ENCODE data around the gene PLD4. TPM values are rescaled to one million over a fixed set of nuclear protein-coding genes. Genes with fewer than 3 reads are reported as not detected.
"Not testable (repeated sequence)": the region's sequence is repeated elsewhere in the genome, so short reads cannot be mapped to it uniquely, and the experiment has no call there.

The PLD4 gene
- polyA plus RNA-seq, 4 donors = 0.42 to 12.4 (median 1.4) TPM; not detected in 1

- FAIRE-seq = not testable (repeated sequence)
- 72 to 77% (median 73%) methylated on average over 24 to 38 of the region's 38 CpGs for WGBS, 3 donors
Observed at GRCh38 chr14:104904650-104905578, 19.8 kb upstream of the PLD4 start.

GRCh38 chr14:104905579-104905933, 19.1 kb upstream of the PLD4 start:
- H3K4me3 ChIP-seq (ENCODE audit: low read depth in 1 of 3, low read length in 3 of 3); H3K4me1 ChIP-seq (ENCODE audit: control insufficient read depth in 3 of 3, insufficient read depth in 2 of 3, low read depth in 1 of 3, low read length in 2 of 3); H3K27ac ChIP-seq (ENCODE audit: low read depth in 1 of 3, low read length in 2 of 3); H3K36me3 ChIP-seq (ENCODE audit: control insufficient read depth in 3 of 3, insufficient read depth in 2 of 3, low read depth in 1 of 3, low read length in 3 of 3); H3K9me3 ChIP-seq (ENCODE audit: control insufficient read depth in 2 of 2, insufficient read depth in 1 of 2, low read depth in 1 of 2, low read length in 1 of 2); DNase-seq; FAIRE-seq: not testable (repeated sequence)
- 76 to 80% (median 79%) methylated on average over 24 to 28 of the region's 28 CpGs for WGBS, 3 donors
- H3K27me3 ChIP-seq (ENCODE audit: control insufficient read depth in 3 of 3, insufficient read depth in 3 of 3, low read length in 3 of 3) = peaks cover 0 to 10% (median 6%) of the 10 kb centered on the region in 3 donors

More at GRCh38 chr14:104904650-104905578, 19.8 kb upstream of the PLD4 start:
- H3K4me3 ChIP-seq (ENCODE audit: low read depth in 1 of 3, low read length in 3 of 3); H3K9me3 ChIP-seq (ENCODE audit: control insufficient read depth in 2 of 2, insufficient read depth in 1 of 2, low read depth in 1 of 2, low read length in 1 of 2); H3K27ac ChIP-seq (ENCODE audit: low read depth in 1 of 3, low read length in 2 of 3); H3K36me3 ChIP-seq (ENCODE audit: control insufficient read depth in 3 of 3, insufficient read depth in 2 of 3, low read depth in 1 of 3, low read length in 3 of 3); DNase-seq; H3K4me1 ChIP-seq (ENCODE audit: control insufficient read depth in 3 of 3, insufficient read depth in 2 of 3, low read depth in 1 of 3, low read length in 2 of 3): not testable (repeated sequence)
- H3K27me3 ChIP-seq (ENCODE audit: control insufficient read depth in 3 of 3, insufficient read depth in 3 of 3, low read length in 3 of 3) = peaks cover 0 to 10% (median 6%) of the 10 kb centered on the region in 3 donors

- no peak for FAIRE-seq
- peaks cover 0 to 17% of the 10 kb centered on the region in 2 donors for H3K9me3 ChIP-seq (ENCODE audit: control insufficient read depth in 2 of 2, insufficient read depth in 1 of 2, low read depth in 1 of 2, low read length in 1 of 2)
- no peak for DNase-seq
Observed at GRCh38 chr14:104908303-104908702, 16.4 kb upstream of the PLD4 start.

GRCh38 chr14:104912053-104912452, 12.6 kb upstream of the PLD4 start:
- H3K27ac ChIP-seq (ENCODE audit: low read depth in 1 of 3, low read length in 2 of 3) = no peak overlapping the region
- H3K36me3 ChIP-seq (ENCODE audit: control insufficient read depth in 3 of 3, insufficient read depth in 2 of 3, low read depth in 1 of 3, low read length in 3 of 3) = no peaks in the 10 kb centered on the region
- 73 to 87% (median 75%) methylated on average over 3 of the region's 3 CpGs for WGBS, 3 donors
- DNase-seq (no peak), FAIRE-seq (no peak)
- no peaks in the 10 kb centered on the region for H3K4me1 ChIP-seq (ENCODE audit: control insufficient read depth in 3 of 3, insufficient read depth in 2 of 3, low read depth in 1 of 3, low read length in 2 of 3)
- no peak overlapping the region for H3K4me3 ChIP-seq (ENCODE audit: low read depth in 1 of 3, low read length in 3 of 3)
- H3K9me3 ChIP-seq (ENCODE audit: control insufficient read depth in 2 of 2, insufficient read depth in 1 of 2, low read depth in 1 of 2, low read length in 1 of 2) = peaks cover 0 to 11% of the 10 kb centered on the region in 2 donors
- H3K27me3 ChIP-seq (ENCODE audit: control insufficient read depth in 3 of 3, insufficient read depth in 3 of 3, low read length in 3 of 3) = peaks cover 0 to 7% (median 2%) of the 10 kb centered on the region in 3 donors

More at GRCh38 chr14:104908303-104908702, 16.4 kb upstream of the PLD4 start:
- Histone ChIP-seq H3K27ac (ENCODE audit: low read depth in 1 of 3, low read length in 2 of 3) (no peak overlapping the region), H3K4me1 (ENCODE audit: control insufficient read depth in 3 of 3, insufficient read depth in 2 of 3, low read depth in 1 of 3, low read length in 2 of 3) (no peaks in the 10 kb centered on the region), H3K4me3 (ENCODE audit: low read depth in 1 of 3, low read length in 3 of 3) (no peak overlapping the region), H3K27me3 (ENCODE audit: control insufficient read depth in 3 of 3, insufficient read depth in 3 of 3, low read length in 3 of 3) (peaks cover 0 to 10% (median 7%) of the 10 kb centered on the region in 3 donors), H3K36me3 (ENCODE audit: control insufficient read depth in 3 of 3, insufficient read depth in 2 of 3, low read depth in 1 of 3, low read length in 3 of 3) (no peaks in the 10 kb centered on the region)
- 0 to 14% (median 0%) methylated on average over 1 of the region's 1 CpG for WGBS, 3 donors

GRCh38 chr14:104913435-104913834, 11.2 kb upstream of the PLD4 start:
- peaks cover 0 to 7% (median 2%) of the 10 kb centered on the region in 3 donors for H3K27me3 ChIP-seq (ENCODE audit: control insufficient read depth in 3 of 3, insufficient read depth in 3 of 3, low read length in 3 of 3)
- 86 to 87% (median 86%) methylated on average over 7 of the region's 7 CpGs for WGBS, 3 donors

GRCh38 chr14:104917116-104917515, 7.6 kb upstream of the PLD4 start:
- Histone ChIP-seq H3K4me3 (ENCODE audit: low read depth in 1 of 3, low read length in 3 of 3) (no peak overlapping the region), H3K27me3 (ENCODE audit: control insufficient read depth in 3 of 3, insufficient read depth in 3 of 3, low read length in 3 of 3) (peaks cover 0 to 7% (median 2%) of the 10 kb centered on the region in 3 donors), H3K9me3 (ENCODE audit: control insufficient read depth in 2 of 2, insufficient read depth in 1 of 2, low read depth in 1 of 2, low read length in 1 of 2) (peaks cover 0 to 3% of the 10 kb centered on the region in 2 donors), H3K4me1 (ENCODE audit: control insufficient read depth in 3 of 3, insufficient read depth in 2 of 3, low read depth in 1 of 3, low read length in 2 of 3) (no peaks in the 10 kb centered on the region), H3K27ac (ENCODE audit: low read depth in 1 of 3, low read length in 2 of 3) (no peak overlapping the region), H3K36me3 (ENCODE audit: control insufficient read depth in 3 of 3, insufficient read depth in 2 of 3, low read depth in 1 of 3, low read length in 3 of 3) (no peaks in the 10 kb centered on the region)
- no peak for DNase-seq
- 79 to 88% (median 86%) methylated on average over 9 of the region's 9 CpGs for WGBS, 3 donors
- no peak for FAIRE-seq

More at GRCh38 chr14:104913435-104913834, 11.2 kb upstream of the PLD4 start:
- Histone ChIP-seq H3K4me1 (ENCODE audit: control insufficient read depth in 3 of 3, insufficient read depth in 2 of 3, low read depth in 1 of 3, low read length in 2 of 3) (no peaks in the 10 kb centered on the region), H3K27ac (ENCODE audit: low read depth in 1 of 3, low read length in 2 of 3) (no peak overlapping the region), H3K4me3 (ENCODE audit: low read depth in 1 of 3, low read length in 3 of 3) (no peak overlapping the region), H3K9me3 (ENCODE audit: control insufficient read depth in 2 of 2, insufficient read depth in 1 of 2, low read depth in 1 of 2, low read length in 1 of 2) (peaks cover 0 to 9% of the 10 kb centered on the region in 2 donors), H3K36me3 (ENCODE audit: control insufficient read depth in 3 of 3, insufficient read depth in 2 of 3, low read depth in 1 of 3, low read length in 3 of 3) (no peaks in the 10 kb centered on the region)
- DNase-seq (no peak), FAIRE-seq (no peak)

GRCh38 chr14:104917993-104918392, 6.7 kb upstream of the PLD4 start:
- peaks cover 0 to 5% (median 2%) of the 10 kb centered on the region in 3 donors for H3K27me3 ChIP-seq (ENCODE audit: control insufficient read depth in 3 of 3, insufficient read depth in 3 of 3, low read length in 3 of 3)
- 68 to 75% (median 71%) methylated on average over 4 of the region's 4 CpGs for WGBS, 3 donors
- FAIRE-seq = no peak

GRCh38 chr14:104919152-104919992, 5.3 kb upstream of the PLD4 start:
- WGBS, 3 donors = 58 to 65% (median 63%) methylated on average over 12 of the region's 12 CpGs
- not testable (repeated sequence) for H3K27ac ChIP-seq (ENCODE audit: low read depth in 1 of 3, low read length in 2 of 3); H3K4me3 ChIP-seq (ENCODE audit: low read depth in 1 of 3, low read length in 3 of 3); FAIRE-seq; H3K4me1 ChIP-seq (ENCODE audit: control insufficient read depth in 3 of 3, insufficient read depth in 2 of 3, low read depth in 1 of 3, low read length in 2 of 3); H3K36me3 ChIP-seq (ENCODE audit: control insufficient read depth in 3 of 3, insufficient read depth in 2 of 3, low read depth in 1 of 3, low read length in 3 of 3); DNase-seq; H3K9me3 ChIP-seq (ENCODE audit: control insufficient read depth in 2 of 2, insufficient read depth in 1 of 2, low read depth in 1 of 2, low read length in 1 of 2); H3K27me3 ChIP-seq (ENCODE audit: control insufficient read depth in 3 of 3, insufficient read depth in 3 of 3, low read length in 3 of 3)

More at GRCh38 chr14:104917993-104918392, 6.7 kb upstream of the PLD4 start:
- Histone ChIP-seq H3K9me3 (ENCODE audit: control insufficient read depth in 2 of 2, insufficient read depth in 1 of 2, low read depth in 1 of 2, low read length in 1 of 2) (no peaks in the 10 kb centered on the region), H3K36me3 (ENCODE audit: control insufficient read depth in 3 of 3, insufficient read depth in 2 of 3, low read depth in 1 of 3, low read length in 3 of 3) (no peaks in the 10 kb centered on the region), H3K4me1 (ENCODE audit: control insufficient read depth in 3 of 3, insufficient read depth in 2 of 3, low read depth in 1 of 3, low read length in 2 of 3) (no peaks in the 10 kb centered on the region), H3K27ac (ENCODE audit: low read depth in 1 of 3, low read length in 2 of 3) (no peak overlapping the region), H3K4me3 (ENCODE audit: low read depth in 1 of 3, low read length in 3 of 3) (no peak overlapping the region)
- no peak for DNase-seq

All from small intestine (tissue), 7 donors.